Transverse colon (tissue), 4 donors: ENCODE measurements around the gene ARF1. TPM values are rescaled to one million over a fixed set of nuclear protein-coding genes. Genes with fewer than 3 reads are reported as not detected.

ENCODE experiments used
- small RNA-seq, 4 donors: library from RNA; depleted of rRNA; stranded (forward); fragments of <200 nt; gene quantifications; one replicate each; pipeline ENCODE3, GENCODE V24; 2016
- total RNA-seq, 4 donors: library from RNA; depleted of rRNA; stranded (reverse); fragments of >200 nt; gene quantifications; one replicate each; pipeline ENCODE4 v1.1.0, GENCODE V29; 2016

ARF1 gene
- total RNA-seq, 4 donors from 2014 or later: 303 to 452 (median 375) TPM

Small RNA genes lying within 50 kb of the gene (small RNA-seq; reads per million reads assigned to genes)
- 0 reads per million in 4 donors for gene AL359510.1

Other genes with a start within 250 kb of the ARF1 start
- gene WNT9A, start 134.8 kb upstream of the ARF1 start, total RNA-seq: 1 to 10 TPM; 1.2 to 4.0 (median 1.8) TPM
- not detected for gene WNT3A, start 75.7 kb upstream of the ARF1 start, total RNA-seq
- 10 to 100 TPM; 11.6 to 17.1 (median 15.7) TPM for gene C1orf35, start 20.6 kb downstream of the ARF1 start, total RNA-seq
- gene MRPL55, start 26.6 kb downstream of the ARF1 start, total RNA-seq: 10 to 100 TPM; 47.1 to 95.5 (median 77.1) TPM
- gene GUK1, start 57.6 kb downstream of the ARF1 start, total RNA-seq: 100 to 1,000 TPM; 183 to 573 (median 382) TPM
- 1 to 10 TPM in 2 of 4 donors, under 1 TPM in 2; 0.20 to 7.1 (median 1.4) TPM for gene GJC2, start 67.2 kb downstream of the ARF1 start, total RNA-seq
- gene IBA57, start 83.1 kb downstream of the ARF1 start, total RNA-seq: 10 to 100 TPM in 3 of 4 donors, 1 to 10 TPM in 1; 7.5 to 13.5 (median 10.4) TPM
- gene OBSCN, start 125.3 kb downstream of the ARF1 start, total RNA-seq: 10 to 100 TPM; 11.9 to 21.7 (median 15.8) TPM